ENCODE data around the gene SNX3. TPM values are rescaled to one million over a fixed set of nuclear protein-coding genes. Genes with fewer than 3 reads are reported as not detected.

The SNX3 gene
- total and polyA plus RNA-seq, 7 donors: 165 to 348 (median 204) TPM

- Histone ChIP-seq H3K36me3 (ENCODE audit: insufficient read depth in 1 of 2, low read depth in 1 of 2) (no peaks in the 10 kb centered on the region), H3K27ac (no peak overlapping the region), H3K9me3 (no peaks in the 10 kb centered on the region), H3K4me1 (peaks cover 8% of the 10 kb centered on the region), H3K4me3 (no peak overlapping the region), H3K27me3 (ENCODE audit: insufficient read depth in 3 of 3, low read length in 2 of 3) (no peaks in the 10 kb centered on the region)
- no peak for DNase-seq
- no peak for ATAC-seq
- intact Hi-C loops (cut with DNase I): no loop called here
- TF ChIP-seq CTCF (IDR thresholded peaks at IDR 0.05): no peak
- 79 to 88% (median 87%) methylated on average over 4 of the region's 4 CpGs for WGBS, 3 donors
Observed at GRCh38 chr6:108291091-108291490, 30.3 kb upstream of the SNX3 start.

- no peak for TF ChIP-seq CTCF (IDR thresholded peaks at IDR 0.05)
- no peak for ATAC-seq
- no peak overlapping the region for H3K27ac ChIP-seq
- no peaks in the 10 kb centered on the region for H3K4me1 ChIP-seq
- H3K36me3 ChIP-seq (ENCODE audit: insufficient read depth in 1 of 2, low read depth in 1 of 2): no peaks in the 10 kb centered on the region
- H3K9me3 ChIP-seq: no peaks in the 10 kb centered on the region
- no peak overlapping the region for H3K4me3 ChIP-seq
- H3K27me3 ChIP-seq (ENCODE audit: insufficient read depth in 3 of 3, low read length in 2 of 3): no peaks in the 10 kb centered on the region
- DNase-seq: no peak
- intact Hi-C loops (cut with DNase I): no loop called here
Observed at GRCh38 chr6:108288742-108289141, 27.9 kb upstream of the SNX3 start.

DNA sequence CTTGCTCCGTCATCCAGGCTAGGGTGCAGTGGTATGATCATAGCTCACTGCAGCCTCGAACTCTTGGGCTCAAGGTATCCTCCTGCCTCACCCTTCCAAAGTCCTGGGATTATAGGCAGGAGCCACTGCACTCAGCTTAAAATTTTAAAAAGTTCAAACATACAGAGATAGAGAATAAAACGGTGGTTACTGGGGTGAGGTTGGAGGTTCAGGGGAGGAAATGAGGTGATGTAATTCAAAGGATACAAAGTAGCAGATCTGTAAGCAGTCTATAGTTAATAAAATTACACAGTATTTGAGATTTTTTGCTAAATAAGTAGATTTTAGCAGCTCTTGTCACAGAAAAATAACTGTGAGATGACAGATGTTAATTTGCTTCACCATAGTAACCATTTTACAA, 26.5 kb upstream of the SNX3 start:
- no peak for ATAC-seq
- Histone ChIP-seq H3K27ac (no peak overlapping the region), H3K4me1 (no peaks in the 10 kb centered on the region), H3K27me3 (ENCODE audit: insufficient read depth in 3 of 3, low read length in 2 of 3) (no peaks in the 10 kb centered on the region), H3K4me3 (no peak overlapping the region), H3K36me3 (ENCODE audit: insufficient read depth in 1 of 2, low read depth in 1 of 2) (no peaks in the 10 kb centered on the region), H3K9me3 (no peaks in the 10 kb centered on the region)
- intact Hi-C loops (cut with DNase I): no loop called here
- no peak for DNase-seq
- TF ChIP-seq CTCF (IDR thresholded peaks at IDR 0.05): no peak
- 80 to 91% (median 85%) methylated on average over 3 of the region's 3 CpGs for WGBS, 3 donors

GRCh38 chr6:108286366-108286765, 25.5 kb upstream of the SNX3 start:
- TF ChIP-seq CTCF (IDR thresholded peaks at IDR 0.05): no peak
- no peaks in the 10 kb centered on the region for H3K27me3 ChIP-seq (ENCODE audit: insufficient read depth in 3 of 3, low read length in 2 of 3)
- DNase-seq (no peak), ATAC-seq (no peak)
- no peaks in the 10 kb centered on the region for H3K4me1 ChIP-seq
- no peak overlapping the region for H3K27ac ChIP-seq
- H3K36me3 ChIP-seq (ENCODE audit: insufficient read depth in 1 of 2, low read depth in 1 of 2): no peaks in the 10 kb centered on the region
- WGBS, 3 donors: 86 to 95% (median 86%) methylated on average over 4 of the region's 4 CpGs
- intact Hi-C loops (cut with DNase I): no loop called here
- no peaks in the 10 kb centered on the region for H3K9me3 ChIP-seq
- no peak overlapping the region for H3K4me3 ChIP-seq

GRCh38 chr6:108285381-108285780, 24.5 kb upstream of the SNX3 start:
- H3K27ac ChIP-seq: no peak overlapping the region
- TF ChIP-seq CTCF (IDR thresholded peaks at IDR 0.05): no peak
- no peaks in the 10 kb centered on the region for H3K4me1 ChIP-seq
- ATAC-seq (no peak), DNase-seq (no peak)
- intact Hi-C loops (cut with DNase I): no loop called here
- H3K9me3 ChIP-seq: no peaks in the 10 kb centered on the region
- H3K27me3 ChIP-seq (ENCODE audit: insufficient read depth in 3 of 3, low read length in 2 of 3): no peaks in the 10 kb centered on the region
- H3K36me3 ChIP-seq (ENCODE audit: insufficient read depth in 1 of 2, low read depth in 1 of 2): no peaks in the 10 kb centered on the region
- no peak overlapping the region for H3K4me3 ChIP-seq

Measured in psoas muscle (tissue), 8 donors.